Activated B cell treated with CpG ODN at 0.5 μM for 24 hours (primary cell): ENCODE results near the gene KIF7. TPM values are rescaled to one million over a fixed set of nuclear protein-coding genes. Genes with fewer than 3 reads are reported as not detected.
"Not testable (repeated sequence)": the region's sequence is repeated elsewhere in the genome, so short reads cannot be mapped to it uniquely, and the experiment has no call there.

Experiments
- ATAC-seq: fragments of 200-7000 bp; cut with Tn5 transposase; one replicate; pipeline ENCODE4 v1.10.0; 2021; ENCODE audit warnings: low read depth, mild to moderate bottlenecking, moderate library complexity
- CTCF ChIA-PET: fragments of 350-600 bp; sonication (Branson Sonifier 250); formaldehyde crosslinking; loops from one replicate; lab custom pipeline; 2021; ENCODE audit warnings: antibody characterized with exemption; lab: Charles Lee
- POLR2A ChIA-PET: fragments of 350-600 bp; sonication (Branson Sonifier 250); formaldehyde crosslinking; loops from one replicate; lab custom pipeline; 2021; ENCODE audit warnings: antibody characterized with exemption; lab: Charles Lee
- DNase-seq: peaks from one replicate; pipeline ENCODE4 v3.0.0; 2022
- H3K27ac Mint-ChIP-seq: one replicate; pipeline ENCODE4 v1.8.0; 2020; ENCODE audit warnings: mixed read lengths
- H3K27me3 Mint-ChIP-seq: one replicate; pipeline ENCODE4 v1.8.0; 2021; ENCODE audit warnings: mixed read lengths
- H3K36me3 Mint-ChIP-seq: one replicate; pipeline ENCODE4 v1.8.0; 2021; ENCODE audit warnings: low read depth, mixed read lengths
- H3K4me1 Mint-ChIP-seq: one replicate; pipeline ENCODE4 v1.8.0; 2021; ENCODE audit warnings: mixed read lengths
- H3K4me3 Mint-ChIP-seq: one replicate; pipeline ENCODE4 v1.8.0; 2020; ENCODE audit warnings: mild to moderate bottlenecking, mixed read lengths
- H3K9me3 Mint-ChIP-seq: one replicate; pipeline ENCODE4 v1.8.0; 2020; ENCODE audit warnings: mixed read lengths
- intact Hi-C: fragments of 100-400 bp; cut with micrococcal nuclease; formaldehyde crosslinking; loops from one replicate; pipeline ENCODE4 v1.15.1; 2024
- total RNA-seq: library from RNA; stranded (reverse); gene quantifications from 2 replicates; pipeline ENCODE4 v1.2.3, GENCODE V29; 2022
- TF ChIP-seq, protein P1 (sequence below): fragments of 200-600 bp; IDR thresholded peaks from one replicate; pipeline ENCODE4 v1.8.0; 2022; ENCODE audit warnings: antibody characterized with exemption, mild to moderate bottlenecking

Gene KIF7
- total RNA-seq, 1 donor from 2014 or later: 0.44 TPM

DNA sequence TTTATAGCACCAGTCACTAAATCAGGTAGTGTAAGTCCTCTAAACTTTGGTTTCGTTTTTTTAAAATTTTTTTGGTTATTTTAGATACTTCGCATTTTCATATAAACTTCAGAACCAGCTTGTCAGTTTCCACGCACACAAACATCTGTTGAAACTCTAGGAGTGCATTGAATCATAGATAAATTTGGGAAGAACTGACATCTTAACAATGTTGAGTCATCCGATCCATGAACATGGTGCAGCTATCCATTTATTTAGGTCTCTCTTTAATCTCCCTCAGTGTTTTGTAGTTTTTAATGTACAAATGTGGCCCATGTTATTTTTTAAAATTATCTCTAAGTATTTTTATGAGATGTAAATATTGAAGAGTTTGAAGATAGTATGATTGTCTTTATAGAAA lies 62.2 kb downstream of the KIF7 start:
- ChIA-PET CTCF (no interaction called here), POLR2A (no interaction called here)
- H3K4me3 Mint-ChIP-seq: no peak overlapping the region
- TF ChIP-seq, protein P1, sequence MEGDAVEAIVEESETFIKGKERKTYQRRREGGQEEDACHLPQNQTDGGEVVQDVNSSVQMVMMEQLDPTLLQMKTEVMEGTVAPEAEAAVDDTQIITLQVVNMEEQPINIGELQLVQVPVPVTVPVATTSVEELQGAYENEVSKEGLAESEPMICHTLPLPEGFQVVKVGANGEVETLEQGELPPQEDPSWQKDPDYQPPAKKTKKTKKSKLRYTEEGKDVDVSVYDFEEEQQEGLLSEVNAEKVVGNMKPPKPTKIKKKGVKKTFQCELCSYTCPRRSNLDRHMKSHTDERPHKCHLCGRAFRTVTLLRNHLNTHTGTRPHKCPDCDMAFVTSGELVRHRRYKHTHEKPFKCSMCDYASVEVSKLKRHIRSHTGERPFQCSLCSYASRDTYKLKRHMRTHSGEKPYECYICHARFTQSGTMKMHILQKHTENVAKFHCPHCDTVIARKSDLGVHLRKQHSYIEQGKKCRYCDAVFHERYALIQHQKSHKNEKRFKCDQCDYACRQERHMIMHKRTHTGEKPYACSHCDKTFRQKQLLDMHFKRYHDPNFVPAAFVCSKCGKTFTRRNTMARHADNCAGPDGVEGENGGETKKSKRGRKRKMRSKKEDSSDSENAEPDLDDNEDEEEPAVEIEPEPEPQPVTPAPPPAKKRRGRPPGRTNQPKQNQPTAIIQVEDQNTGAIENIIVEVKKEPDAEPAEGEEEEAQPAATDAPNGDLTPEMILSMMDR: no peak
- no peaks in the 10 kb centered on the region for H3K9me3 Mint-ChIP-seq
- no peaks in the 10 kb centered on the region for H3K36me3 Mint-ChIP-seq
- intact Hi-C loops: no loop called here
- H3K27me3 Mint-ChIP-seq: no peaks in the 10 kb centered on the region
- no peak overlapping the region for H3K27ac Mint-ChIP-seq
- no peak for DNase-seq
- no peak for ATAC-seq
- H3K4me1 Mint-ChIP-seq: no peaks in the 10 kb centered on the region

DNA sequence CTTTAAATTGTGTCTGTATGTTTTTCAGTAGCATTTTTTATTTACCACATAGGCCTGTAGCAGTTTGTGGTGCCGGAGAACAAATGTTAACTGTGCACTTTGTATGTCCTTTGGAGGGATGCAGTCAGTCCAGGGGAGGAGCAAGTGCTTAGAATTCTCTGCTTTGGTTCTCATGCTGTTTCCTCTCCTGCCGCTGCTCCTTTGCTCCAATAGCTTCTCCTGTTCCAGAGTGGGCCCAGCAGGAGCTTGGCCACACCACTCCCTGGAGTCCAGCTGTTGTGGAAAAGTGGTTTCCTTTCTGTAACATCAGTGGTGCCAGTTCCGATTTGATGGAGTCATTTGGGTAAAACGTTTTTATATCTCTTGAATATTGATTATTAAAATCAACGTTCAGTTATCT lies 63.4 kb downstream of the KIF7 start:
- intact Hi-C loops: no loop called here
- ChIA-PET CTCF (no interaction called here), POLR2A (no interaction called here)
- no peaks in the 10 kb centered on the region for H3K4me1 Mint-ChIP-seq
- no peak overlapping the region for H3K27ac Mint-ChIP-seq
- DNase-seq (no peak), ATAC-seq (no peak)
- no peaks in the 10 kb centered on the region for H3K9me3 Mint-ChIP-seq
- no peak overlapping the region for H3K4me3 Mint-ChIP-seq
- TF ChIP-seq, protein P1: no peak
- H3K27me3 Mint-ChIP-seq: no peaks in the 10 kb centered on the region
- H3K36me3 Mint-ChIP-seq: no peaks in the 10 kb centered on the region

DNA sequence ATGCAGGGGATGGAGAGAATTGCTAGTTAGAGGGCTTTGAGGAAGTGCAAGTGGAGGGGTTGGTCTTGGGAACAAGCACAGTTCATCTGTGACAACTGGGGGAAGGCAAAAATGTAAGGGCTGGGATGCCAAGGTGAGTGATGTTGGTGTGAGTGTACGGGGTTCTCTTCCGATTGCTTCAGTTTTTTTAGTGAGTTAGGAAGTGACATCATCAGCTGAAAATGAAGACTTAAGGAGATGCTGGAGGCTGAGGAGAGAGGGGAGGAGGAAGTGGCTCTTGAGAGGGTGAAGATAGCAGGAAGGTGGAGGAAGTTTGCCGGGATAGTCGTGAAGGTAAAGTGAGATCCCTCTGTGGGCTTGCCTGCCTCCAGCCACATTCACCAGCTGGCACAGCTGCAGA lies 67.3 kb downstream of the KIF7 start:
- no peak overlapping the region for H3K27ac Mint-ChIP-seq
- H3K27me3 Mint-ChIP-seq: no peaks in the 10 kb centered on the region

DNA sequence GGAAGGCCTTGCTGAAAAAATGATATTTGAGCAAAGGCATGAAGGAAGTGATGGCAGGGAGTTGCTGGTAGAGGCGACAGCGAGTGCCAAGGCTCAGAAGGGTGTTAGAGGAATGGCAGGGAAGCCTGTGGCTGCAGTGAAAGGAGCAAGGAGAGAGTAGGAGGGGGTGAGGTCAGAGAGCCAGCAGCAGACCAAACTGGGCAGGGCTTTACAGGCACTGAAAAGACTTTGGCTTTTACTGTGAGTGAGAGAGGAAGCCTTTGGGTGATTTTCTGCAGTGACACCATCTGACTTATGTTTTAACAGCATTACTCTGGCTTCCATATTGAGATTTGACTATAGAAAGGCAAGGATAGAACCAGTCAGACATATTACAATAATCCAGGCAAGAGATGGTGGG lies 68.6 kb downstream of the KIF7 start:
- Mint-ChIP-seq H3K27me3 (no peaks in the 10 kb centered on the region), H3K4me1 (no peaks in the 10 kb centered on the region), H3K36me3 (no peaks in the 10 kb centered on the region), H3K27ac (no peak overlapping the region), H3K9me3 (no peaks in the 10 kb centered on the region), H3K4me3 (no peak overlapping the region)
- ATAC-seq: no peak
- ChIA-PET POLR2A (no interaction called here), CTCF (no interaction called here)
- intact Hi-C loops: no loop called here
- no peak for DNase-seq
- TF ChIP-seq, protein P1: no peak

More for the DNA sequence above, 67.3 kb downstream of the KIF7 start:
- TF ChIP-seq, protein P1: no peak
- ChIA-PET POLR2A (no interaction called here), CTCF (no interaction called here)
- no peak for ATAC-seq
- no peaks in the 10 kb centered on the region for H3K9me3 Mint-ChIP-seq
- H3K4me1 Mint-ChIP-seq: no peaks in the 10 kb centered on the region
- no peaks in the 10 kb centered on the region for H3K36me3 Mint-ChIP-seq
- intact Hi-C loops: no loop called here
- no peak for DNase-seq
- H3K4me3 Mint-ChIP-seq: no peak overlapping the region

DNA sequence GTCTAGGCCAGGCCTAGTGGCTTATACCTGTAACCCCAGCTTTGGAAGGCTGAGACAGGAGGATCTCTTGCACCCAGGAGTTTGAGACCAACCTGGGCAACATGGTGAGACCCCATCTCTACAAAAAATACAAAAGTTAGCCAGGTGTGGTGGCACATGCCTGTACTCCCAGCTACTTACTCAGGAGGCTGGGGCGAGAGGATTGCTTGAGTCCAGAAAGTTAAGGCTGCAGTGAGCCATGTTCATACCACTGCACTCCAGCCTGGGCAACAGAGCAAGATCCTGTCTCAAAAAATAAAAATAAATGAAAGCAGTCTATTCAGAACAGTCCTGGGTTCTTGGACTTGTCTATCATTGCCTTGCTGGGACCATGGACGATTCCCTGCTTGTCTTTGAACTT lies 74.5 kb downstream of the KIF7 start:
- ATAC-seq, DNase-seq, H3K27ac Mint-ChIP-seq, intact Hi-C loops, POLR2A ChIA-PET, H3K27me3 Mint-ChIP-seq, CTCF ChIA-PET, H3K4me3 Mint-ChIP-seq, H3K36me3 Mint-ChIP-seq, H3K9me3 Mint-ChIP-seq, H3K4me1 Mint-ChIP-seq: not testable (repeated sequence)

DNA sequence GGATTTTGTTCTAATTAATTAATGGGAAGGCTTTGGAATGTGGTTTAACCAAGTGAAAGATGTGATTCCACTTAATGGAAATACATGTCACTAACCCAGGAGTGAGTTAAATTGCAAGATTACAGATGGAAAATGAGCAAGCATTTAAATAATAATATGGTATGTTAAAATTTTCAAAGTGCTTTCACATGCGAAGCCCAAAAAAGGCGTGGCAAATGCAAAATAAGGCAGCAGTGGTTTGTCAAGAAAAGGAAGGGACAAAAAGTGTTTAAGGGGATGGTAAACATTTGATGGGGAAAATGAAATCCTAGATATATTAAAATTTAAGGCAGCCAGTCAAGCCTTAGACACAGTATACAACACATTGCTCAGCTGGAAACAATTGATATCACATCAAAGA lies 77.1 kb downstream of the KIF7 start:
- no peaks in the 10 kb centered on the region for H3K27me3 Mint-ChIP-seq
- no peak overlapping the region for H3K4me3 Mint-ChIP-seq
- ChIA-PET POLR2A (no interaction called here), CTCF (no interaction called here)
- H3K36me3 Mint-ChIP-seq: no peaks in the 10 kb centered on the region
- DNase-seq (no peak), ATAC-seq (no peak)
- H3K4me1 Mint-ChIP-seq: peaks cover 11% of the 10 kb centered on the region
- intact Hi-C loops: loop anchor here (10.0 kb wide), 1 partner anchor 117 kb away; the partner anchor contains the start of genes PEX11A and WDR93
- H3K9me3 Mint-ChIP-seq: no peaks in the 10 kb centered on the region
- H3K27ac Mint-ChIP-seq: no peak overlapping the region
- TF ChIP-seq, protein P1: no peak
